Activated CD4-positive, alpha-beta memory T cell treated with anti-CD3 and anti-CD28 coated beads, Interleukin-2, amount 10 ng/mL, durations not matched to agents 7 days and 5 days (primary cell): ENCODE data around the gene EML4. TPM values are rescaled to one million over a fixed set of nuclear protein-coding genes. Genes with fewer than 3 reads are reported as not detected.

ENCODE experiments used
- CTCF ChIA-PET: fragments of 350-600 bp; sonication (Branson Sonifier 250); formaldehyde crosslinking; loops from one replicate; lab custom pipeline; 2021; ENCODE audit warnings: antibody characterized with exemption, inconsistent platforms; lab: Charles Lee
- POLR2A ChIA-PET: fragments of 350-600 bp; sonication (Branson Sonifier 250); formaldehyde crosslinking; loops from one replicate; lab custom pipeline; 2021; ENCODE audit warnings: antibody characterized with exemption; lab: Charles Lee
- DNase-seq: peaks from one replicate; pipeline ENCODE4 v3.0.0-alpha.2; 2020
- H3K27ac Mint-ChIP-seq: one replicate; pipeline ENCODE4 v1.8.0; 2021; ENCODE audit warnings: mild to moderate bottlenecking, mixed read lengths
- H3K27me3 Mint-ChIP-seq: one replicate; pipeline ENCODE4 v1.8.0; 2021; ENCODE audit warnings: mixed read lengths
- H3K36me3 Mint-ChIP-seq: one replicate; pipeline ENCODE4 v1.8.0; 2021; ENCODE audit warnings: low read depth, mixed read lengths
- H3K4me1 Mint-ChIP-seq: one replicate; pipeline ENCODE4 v1.8.0; 2021; ENCODE audit warnings: mixed read lengths
- H3K4me3 Mint-ChIP-seq: one replicate; pipeline ENCODE4 v1.8.0; 2021; ENCODE audit warnings: mild to moderate bottlenecking, mixed read lengths
- H3K9me3 Mint-ChIP-seq: one replicate; pipeline ENCODE4 v1.8.0; 2021; ENCODE audit warnings: mixed read lengths
- total RNA-seq, 2 experiments: library from RNA; stranded (reverse); gene quantifications; one replicate each; pipeline ENCODE4 v1.2.3, GENCODE V29; 2021

The EML4 gene
- total RNA-seq, 2 experiments from 2014 or later: 130 to 133 TPM

GRCh38 chr2:42289222-42289621 lies 120.1 kb downstream of the EML4 start:
- Mint-ChIP-seq H3K27me3 (no peaks in the 10 kb centered on the region), H3K4me1 (peaks cover 50% of the 10 kb centered on the region), H3K36me3 (peaks cover 59% of the 10 kb centered on the region), H3K27ac (peak overlapping the region; percentile 2), H3K4me3 (no peak overlapping the region), H3K9me3 (no peaks in the 10 kb centered on the region)
- ChIA-PET CTCF (no interaction called here), POLR2A (no interaction called here)
- DNase-seq: no peak

GRCh38 chr2:42290005-42290404 lies 120.9 kb downstream of the EML4 start:
- Mint-ChIP-seq H3K9me3 (no peaks in the 10 kb centered on the region), H3K27ac (no peak overlapping the region), H3K27me3 (no peaks in the 10 kb centered on the region), H3K36me3 (peaks cover 65% of the 10 kb centered on the region), H3K4me3 (no peak overlapping the region), H3K4me1 (peaks cover 54% of the 10 kb centered on the region)
- CTCF ChIA-PET: no interaction called here
- POLR2A ChIA-PET: no interaction called here
- DNase-seq: no peak

- POLR2A ChIA-PET: no interaction called here
Observed at GRCh38 chr2:42293019-42293418, 123.9 kb downstream of the EML4 start.

GRCh38 chr2:42296226-42296625 lies 127.1 kb downstream of the EML4 start:
- ChIA-PET POLR2A (interaction anchor here (0.7 to 1.0 kb wide), 2 partner anchors 12 to 40 kb away, joined by 3 to 5 read pairs; no protein-coding TSS in a partner anchor), CTCF (interaction anchor here (0.6 kb wide), 1 partner anchor 102 kb away, joined by 3 read pairs; no protein-coding TSS in a partner anchor)
- DNase-seq: no peak
- H3K4me1 Mint-ChIP-seq: peaks cover 68% of the 10 kb centered on the region
- H3K9me3 Mint-ChIP-seq: no peaks in the 10 kb centered on the region
- H3K36me3 Mint-ChIP-seq: peaks cover 89% of the 10 kb centered on the region
- no peak overlapping the region for H3K4me3 Mint-ChIP-seq
- H3K27ac Mint-ChIP-seq: peak overlapping the region; percentile 82
- H3K27me3 Mint-ChIP-seq: no peaks in the 10 kb centered on the region

More at GRCh38 chr2:42293019-42293418, 123.9 kb downstream of the EML4 start:
- Mint-ChIP-seq H3K4me1 (peaks cover 62% of the 10 kb centered on the region), H3K27me3 (no peaks in the 10 kb centered on the region), H3K36me3 (peaks cover 77% of the 10 kb centered on the region), H3K4me3 (peak overlapping the region; percentile 8), H3K9me3 (no peaks in the 10 kb centered on the region), H3K27ac (peak overlapping the region; percentile 5)
- no peak for DNase-seq
- CTCF ChIA-PET: no interaction called here

GRCh38 chr2:42297322-42297936 lies 128.3 kb downstream of the EML4 start:
- H3K36me3 Mint-ChIP-seq: peaks cover 81% of the 10 kb centered on the region
- ChIA-PET POLR2A (no interaction called here), CTCF (no interaction called here)
- H3K9me3 Mint-ChIP-seq: no peaks in the 10 kb centered on the region
- peaks cover 61% of the 10 kb centered on the region for H3K4me1 Mint-ChIP-seq
- DNase-seq: no peak
- peak overlapping the region; percentile 82 for H3K27ac Mint-ChIP-seq
- H3K4me3 Mint-ChIP-seq: no peak overlapping the region
- H3K27me3 Mint-ChIP-seq: no peaks in the 10 kb centered on the region

DNA sequence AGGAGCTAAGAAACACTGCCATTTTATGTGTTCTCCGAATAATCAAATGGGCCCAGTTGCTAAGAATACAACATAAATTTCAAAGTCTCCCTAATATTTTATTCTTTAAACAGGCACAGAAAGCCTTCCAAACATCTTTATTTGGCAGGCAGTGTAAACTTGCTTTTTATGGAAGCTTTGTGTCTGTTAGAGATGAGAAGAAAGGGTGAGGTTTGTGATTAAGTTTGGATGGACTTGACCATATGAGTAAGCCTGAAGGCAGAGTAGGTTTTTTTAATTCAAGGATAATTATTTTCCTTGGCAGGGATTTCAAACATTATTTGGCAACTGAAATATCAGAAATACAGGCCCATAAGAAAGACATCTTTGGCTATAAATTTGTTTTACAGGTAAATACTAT lies 129.0 kb downstream of the EML4 start:
- H3K4me3 Mint-ChIP-seq: no peak overlapping the region
- peaks cover 56% of the 10 kb centered on the region for H3K4me1 Mint-ChIP-seq
- ChIA-PET POLR2A (no interaction called here), CTCF (interaction anchor here (1.2 kb wide), 1 partner anchor 202 kb away, joined by 3 read pairs; no protein-coding TSS in a partner anchor)
- H3K9me3 Mint-ChIP-seq: no peaks in the 10 kb centered on the region
- DNase-seq: no peak
- peaks cover 81% of the 10 kb centered on the region for H3K36me3 Mint-ChIP-seq
- no peaks in the 10 kb centered on the region for H3K27me3 Mint-ChIP-seq
- peak overlapping the region; percentile 82 for H3K27ac Mint-ChIP-seq

GRCh38 chr2:42298996-42299754 lies 130.0 kb downstream of the EML4 start:
- CTCF ChIA-PET: interaction anchor here (1.2 kb wide), 1 partner anchor 203 kb away, joined by 3 read pairs; no protein-coding TSS in a partner anchor
- DNase-seq: no peak
- POLR2A ChIA-PET: interaction anchor here (0.5 kb wide), 1 partner anchor 10 kb away, joined by 3 read pairs; no protein-coding TSS in a partner anchor
- Mint-ChIP-seq H3K27me3 (no peaks in the 10 kb centered on the region), H3K27ac (peak overlapping the region; percentile 62), H3K36me3 (peaks cover 82% of the 10 kb centered on the region), H3K9me3 (no peaks in the 10 kb centered on the region), H3K4me1 (peaks cover 52% of the 10 kb centered on the region), H3K4me3 (no peak overlapping the region)

- Mint-ChIP-seq H3K4me3 (no peak overlapping the region), H3K27me3 (no peaks in the 10 kb centered on the region), H3K9me3 (no peaks in the 10 kb centered on the region), H3K36me3 (peaks cover 78% of the 10 kb centered on the region), H3K27ac (no peak overlapping the region), H3K4me1 (peaks cover 48% of the 10 kb centered on the region)
- ChIA-PET CTCF (interaction anchor here (1.0 to 1.7 kb wide), 2 partner anchors 85 to 204 kb away, joined by 4 to 5 read pairs; no protein-coding TSS in a partner anchor), POLR2A (interaction anchor here (0.9 to 1.1 kb wide), 4 partner anchors 9 to 164 kb away, joined by 3 read pairs; no protein-coding TSS in a partner anchor)
- DNase-seq: no peak
Observed at GRCh38 chr2:42300527-42300926, 131.4 kb downstream of the EML4 start.

DNA sequence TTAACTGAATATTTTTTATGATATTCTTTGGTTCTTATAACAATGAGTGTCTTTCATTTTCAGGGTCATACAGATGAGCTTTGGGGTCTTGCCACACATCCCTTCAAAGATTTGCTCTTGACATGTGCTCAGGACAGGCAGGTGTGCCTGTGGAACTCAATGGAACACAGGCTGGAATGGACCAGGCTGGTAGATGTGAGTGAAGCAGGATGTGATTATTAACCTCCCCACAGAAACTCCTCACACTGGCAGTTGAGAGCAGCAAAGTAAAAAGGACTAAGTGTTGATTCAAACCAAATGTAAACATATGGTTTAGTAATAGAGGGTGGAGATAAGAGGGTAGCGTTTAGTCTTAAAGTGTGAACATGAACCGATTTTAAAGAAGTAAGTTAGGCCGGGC lies 134.1 kb downstream of the EML4 start:
- CTCF ChIA-PET: no interaction called here
- Mint-ChIP-seq H3K9me3 (no peaks in the 10 kb centered on the region), H3K27me3 (no peaks in the 10 kb centered on the region), H3K36me3 (peaks cover 65% of the 10 kb centered on the region), H3K4me1 (peaks cover 30% of the 10 kb centered on the region), H3K27ac (no peak overlapping the region), H3K4me3 (no peak overlapping the region)
- no peak for DNase-seq
- POLR2A ChIA-PET: no interaction called here

- Mint-ChIP-seq H3K36me3 (peaks cover 62% of the 10 kb centered on the region), H3K9me3 (no peaks in the 10 kb centered on the region), H3K27me3 (no peaks in the 10 kb centered on the region), H3K4me3 (no peak overlapping the region), H3K27ac (no peak overlapping the region), H3K4me1 (peaks cover 21% of the 10 kb centered on the region)
- no peak for DNase-seq
- POLR2A ChIA-PET: no interaction called here
- CTCF ChIA-PET: interaction anchor here (1.1 kb wide), 1 partner anchor 210 kb away, joined by 4 read pairs; no protein-coding TSS in a partner anchor
Observed at GRCh38 chr2:42304059-42304713, 135.0 kb downstream of the EML4 start.

DNA sequence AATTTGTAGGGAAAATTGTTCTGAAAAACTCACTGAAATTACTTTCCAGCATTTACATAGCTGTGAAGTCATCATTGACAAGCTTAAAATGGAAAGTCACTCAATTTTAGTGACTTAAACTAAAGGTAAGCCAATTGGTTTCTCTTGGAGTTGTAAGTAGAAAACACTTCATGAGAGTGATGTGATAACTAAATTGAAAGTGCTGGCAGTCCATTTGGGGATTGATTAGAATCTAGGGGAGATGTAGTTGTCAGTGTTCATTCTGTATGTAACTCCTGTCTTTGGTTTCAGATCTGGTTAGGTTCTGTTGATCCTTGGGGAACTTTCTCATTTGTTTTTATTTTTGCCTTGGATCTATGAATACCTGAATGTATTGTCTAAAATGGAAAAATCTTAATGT lies 138.0 kb downstream of the EML4 start:
- no peaks in the 10 kb centered on the region for H3K9me3 Mint-ChIP-seq
- POLR2A ChIA-PET: no interaction called here
- H3K4me1 Mint-ChIP-seq: peaks cover 7% of the 10 kb centered on the region
- CTCF ChIA-PET: interaction anchor here (0.9 kb wide), 2 partner anchors 22 to 211 kb away, joined by 3 to 4 read pairs; no protein-coding TSS in a partner anchor
- no peak overlapping the region for H3K4me3 Mint-ChIP-seq
- no peaks in the 10 kb centered on the region for H3K27me3 Mint-ChIP-seq
- H3K36me3 Mint-ChIP-seq: peaks cover 57% of the 10 kb centered on the region
- DNase-seq: no peak
- H3K27ac Mint-ChIP-seq: no peak overlapping the region

DNA sequence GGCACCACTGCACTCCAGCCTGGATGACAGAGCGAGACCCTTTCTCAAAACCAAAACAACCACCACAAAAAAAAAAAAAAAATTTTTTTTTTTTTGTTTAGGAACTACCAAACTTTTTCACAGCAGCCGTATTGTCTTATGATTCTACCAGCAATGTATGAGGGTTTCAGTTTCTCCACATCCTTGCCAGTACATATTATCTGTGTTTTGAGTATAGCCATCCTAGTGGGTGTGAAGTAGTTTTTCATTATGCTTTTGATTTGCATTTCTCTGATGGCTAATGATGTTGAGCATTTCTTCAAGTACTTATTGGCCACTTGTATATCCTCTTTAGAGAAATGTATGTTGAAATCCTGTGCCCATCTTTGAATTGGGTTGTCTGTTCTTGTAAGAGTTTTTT lies 140.2 kb downstream of the EML4 start:
- Mint-ChIP-seq H3K9me3 (no peaks in the 10 kb centered on the region), H3K4me3 (no peak overlapping the region), H3K36me3 (peaks cover 45% of the 10 kb centered on the region), H3K27ac (no peak overlapping the region), H3K4me1 (peaks cover 8% of the 10 kb centered on the region), H3K27me3 (no peaks in the 10 kb centered on the region)
- DNase-seq: no peak
- CTCF ChIA-PET: interaction anchor here (0.7 to 1.4 kb wide), 3 partner anchors 19 to 214 kb away, joined by 3 to 5 read pairs (median 4); no protein-coding TSS in a partner anchor
- POLR2A ChIA-PET: interaction anchor here (0.6 kb wide), 1 partner anchor 10 kb away, joined by 3 read pairs; no protein-coding TSS in a partner anchor
